ENCODE results near the gene TBC1D1.

The TBC1D1 gene

DNA sequence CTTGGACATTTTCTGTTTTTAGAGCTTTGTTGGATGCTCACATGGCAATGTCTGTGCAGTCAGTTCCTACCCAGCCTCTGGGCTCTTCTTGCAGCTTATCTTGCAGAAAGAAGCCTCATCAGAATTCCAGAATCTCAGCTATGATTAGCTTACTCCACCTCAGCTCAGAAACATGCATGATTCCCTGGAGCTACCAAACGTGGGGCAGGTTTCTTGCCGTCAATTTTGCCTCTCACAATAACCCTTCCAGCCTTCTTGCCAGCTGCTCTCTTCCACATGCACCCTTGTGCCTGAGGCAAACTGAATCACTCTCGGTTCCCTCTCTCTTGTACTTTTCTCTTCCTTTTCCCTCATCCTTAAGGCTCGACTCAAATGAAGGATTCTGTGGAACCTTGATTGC lies 210.7 kb downstream of the TBC1D1 start:
- TF ChIP-seq ZFX (IDR thresholded peaks at IDR 0.05), result no peak
- TF ChIP-seq, protein P1, sequence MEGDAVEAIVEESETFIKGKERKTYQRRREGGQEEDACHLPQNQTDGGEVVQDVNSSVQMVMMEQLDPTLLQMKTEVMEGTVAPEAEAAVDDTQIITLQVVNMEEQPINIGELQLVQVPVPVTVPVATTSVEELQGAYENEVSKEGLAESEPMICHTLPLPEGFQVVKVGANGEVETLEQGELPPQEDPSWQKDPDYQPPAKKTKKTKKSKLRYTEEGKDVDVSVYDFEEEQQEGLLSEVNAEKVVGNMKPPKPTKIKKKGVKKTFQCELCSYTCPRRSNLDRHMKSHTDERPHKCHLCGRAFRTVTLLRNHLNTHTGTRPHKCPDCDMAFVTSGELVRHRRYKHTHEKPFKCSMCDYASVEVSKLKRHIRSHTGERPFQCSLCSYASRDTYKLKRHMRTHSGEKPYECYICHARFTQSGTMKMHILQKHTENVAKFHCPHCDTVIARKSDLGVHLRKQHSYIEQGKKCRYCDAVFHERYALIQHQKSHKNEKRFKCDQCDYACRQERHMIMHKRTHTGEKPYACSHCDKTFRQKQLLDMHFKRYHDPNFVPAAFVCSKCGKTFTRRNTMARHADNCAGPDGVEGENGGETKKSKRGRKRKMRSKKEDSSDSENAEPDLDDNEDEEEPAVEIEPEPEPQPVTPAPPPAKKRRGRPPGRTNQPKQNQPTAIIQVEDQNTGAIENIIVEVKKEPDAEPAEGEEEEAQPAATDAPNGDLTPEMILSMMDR (conservative IDR thresholded peaks at IDR 0.05), result no peak
- no peak overlapping the region for H3K27ac ChIP-seq

DNA sequence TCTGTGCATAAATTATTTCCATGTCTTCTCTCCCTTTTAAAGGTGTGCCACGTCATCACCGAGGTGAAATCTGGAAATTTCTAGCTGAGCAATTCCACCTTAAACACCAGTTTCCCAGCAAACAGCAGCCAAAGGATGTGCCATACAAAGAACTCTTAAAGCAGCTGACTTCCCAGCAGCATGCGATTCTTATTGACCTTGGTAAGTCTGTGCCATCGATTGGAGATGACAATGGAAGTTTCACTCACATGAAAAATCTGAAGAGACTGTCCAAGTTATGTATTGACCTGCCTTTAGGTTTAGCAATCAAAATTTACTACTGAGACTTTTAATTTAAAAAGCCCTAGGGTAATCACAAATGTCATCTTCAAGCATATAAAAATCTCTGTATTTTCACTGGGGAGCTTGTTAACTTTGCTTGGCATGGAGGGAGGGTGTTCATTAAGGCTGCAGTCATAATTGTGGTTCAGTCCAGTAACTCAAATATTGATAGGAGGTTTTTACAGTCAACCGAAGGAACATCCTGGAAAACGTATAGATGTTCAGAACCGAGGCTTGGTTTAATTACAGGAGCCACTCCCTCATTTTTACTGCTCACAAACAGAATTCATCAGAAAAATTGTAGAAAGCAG lies 212.2 kb downstream of the TBC1D1 start:
- TF ChIP-seq ZFX (IDR thresholded peaks at IDR 0.05), result no peak
- TF ChIP-seq, protein P1 (conservative IDR thresholded peaks at IDR 0.05), result no peak
- H3K27ac ChIP-seq, result 0 out of 2 replicates have a peak overlapping the region, but pooled peaks have one; percentile 7

GRCh38 chr4:38105475-38106220 lies 214.8 kb downstream of the TBC1D1 start:
- no peak overlapping the region for H3K27ac ChIP-seq
- TF ChIP-seq, protein P1 (conservative IDR thresholded peaks at IDR 0.05), result no peak
- TF ChIP-seq ZFX (IDR thresholded peaks at IDR 0.05), result no peak

- TF ChIP-seq, protein P1 (conservative IDR thresholded peaks at IDR 0.05), result no peak
- TF ChIP-seq ZFX (IDR thresholded peaks at IDR 0.05), result no peak
- no peak overlapping the region for H3K27ac ChIP-seq
These were observed 215.4 kb downstream of the TBC1D1 start for GRCh38 chr4:38106311-38106710.

DNA sequence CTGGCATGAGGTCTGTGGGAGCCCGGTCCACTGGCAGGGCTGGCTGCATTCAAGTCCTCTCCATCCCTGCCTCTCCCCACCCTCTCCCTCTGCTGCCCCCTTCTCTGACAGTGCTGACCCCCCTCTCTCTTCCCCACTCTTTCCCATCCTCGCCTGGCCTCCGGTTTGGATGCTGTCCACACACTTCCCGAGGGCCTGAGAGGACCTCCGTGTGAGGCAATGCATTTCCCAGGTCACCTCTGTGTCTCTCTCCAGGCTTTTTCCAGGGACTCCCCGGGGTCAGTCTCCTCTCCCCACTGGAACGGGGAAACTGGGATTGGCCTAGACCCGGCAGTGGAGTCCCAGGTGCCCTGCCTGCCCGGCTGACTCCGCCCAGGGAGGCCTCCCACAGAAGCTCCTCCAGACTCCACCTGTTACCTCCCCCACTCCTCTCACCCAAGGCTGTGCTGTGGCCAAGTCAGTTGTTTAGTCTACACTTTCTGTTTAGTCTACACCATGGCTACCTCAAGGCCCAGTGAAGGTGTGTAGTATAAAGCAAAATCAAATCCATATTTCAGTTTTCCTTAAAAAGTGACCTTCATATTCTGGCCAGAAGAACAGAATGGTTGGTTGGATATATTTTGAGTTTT lies 216.1 kb downstream of the TBC1D1 start:
- H3K27ac ChIP-seq, result no peak overlapping the region
- no peak for TF ChIP-seq ZFX (IDR thresholded peaks at IDR 0.05)
- TF ChIP-seq, protein P1 (conservative IDR thresholded peaks at IDR 0.05), result no peak

DNA sequence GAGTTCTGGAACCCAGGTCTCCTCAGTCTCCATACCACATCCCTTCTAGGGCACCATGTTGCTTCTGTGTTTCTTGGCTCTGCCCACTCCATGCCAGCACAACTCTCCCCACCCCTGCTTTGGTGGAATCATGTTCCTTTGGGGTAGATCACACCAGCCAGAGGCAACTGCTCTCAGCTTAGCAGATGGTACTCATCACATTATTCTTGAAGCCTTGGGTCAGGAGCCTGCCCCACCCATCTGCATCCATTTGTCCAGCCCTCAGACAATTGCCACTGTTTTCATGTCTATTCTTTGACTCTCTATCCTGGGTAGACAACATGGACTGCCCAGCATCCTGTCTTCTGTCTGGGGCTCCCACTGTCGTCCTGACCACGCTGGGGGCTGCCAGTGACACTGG lies 216.9 kb downstream of the TBC1D1 start:
- TF ChIP-seq, protein P1 (conservative IDR thresholded peaks at IDR 0.05), result no peak
- TF ChIP-seq ZFX (IDR thresholded peaks at IDR 0.05), result no peak
- H3K27ac ChIP-seq, result no peak overlapping the region

GRCh38 chr4:38109370-38109769 lies 218.5 kb downstream of the TBC1D1 start:
- H3K27ac ChIP-seq, result no peak overlapping the region
- TF ChIP-seq ZFX (IDR thresholded peaks at IDR 0.05), result no peak
- TF ChIP-seq, protein P1 (conservative IDR thresholded peaks at IDR 0.05), result no peak
